Panc1 (cell line): ENCODE data around the gene CAPRIN1. TPM values are rescaled to one million over a fixed set of nuclear protein-coding genes. Genes with fewer than 3 reads are reported as not detected.

Source experiments
- ATAC-seq: fragments of 200-7000 bp; cut with Tn5 transposase; 2 replicates; pipeline ENCODE4 v1.9.1; 2020; ENCODE audit warnings: mild to moderate bottlenecking, moderate library complexity
- BruUV-seq: library from RNA; stranded (reverse); fragments of 400-500 nt; replicated peaks from 2 replicates; lab custom pipeline; 2021; lab: Mats Ljungman, UMichigan
- CTCF ChIA-PET: fragments of 300-600 bp; sonication (Branson Sonifier 250); formaldehyde crosslinking; loops from one replicate; lab custom pipeline; 2022; ENCODE audit warnings: antibody characterized with exemption; lab: Charles Lee
- POLR2A ChIA-PET: fragments of 300-600 bp; sonication (Branson Sonifier 250); formaldehyde crosslinking; loops from one replicate; lab custom pipeline; 2022; ENCODE audit warnings: antibody characterized with exemption; lab: Charles Lee
- DNase-seq: peaks from one replicate; pipeline ENCODE4 v3.0.0-alpha.2; 2010; ENCODE audit warnings: low read depth, low spot score
- H3K27ac ChIP-seq: 2 replicates; pipeline ENCODE4 v1.5.1; 2011; ENCODE audit warnings: mild to moderate bottlenecking, low read length, inconsistent platforms
- H3K27me3 ChIP-seq: fragments of 200-500 bp; sonication (Bioruptor generic); 2 replicates; pipeline ENCODE4 v1.6.0; 2014; ENCODE audit warnings: low read length, inconsistent platforms; ENCODE audit not compliant: control insufficient read depth, insufficient read depth
- H3K36me3 ChIP-seq: fragments of 200-500 bp; sonication (Bioruptor generic); 2 replicates; pipeline ENCODE4 v1.5.1; 2014; ENCODE audit warnings: inconsistent platforms, mild to moderate bottlenecking, low read length, moderate library complexity; ENCODE audit not compliant: control insufficient read depth, insufficient read depth
- H3K4me1 ChIP-seq: 2 replicates; pipeline ENCODE4 v1.5.1; 2011; ENCODE audit warnings: inconsistent platforms, mild to moderate bottlenecking, low read length, moderate library complexity; ENCODE audit not compliant: control insufficient read depth, insufficient read depth
- H3K4me3 ChIP-seq, 2 experiments: 2 replicates each; pipeline ENCODE4 v1.5.1; 2011 to 2012; ENCODE audit warnings: low read depth in 2 of 2, low read length in 2 of 2, mild to moderate bottlenecking in 2 of 2, inconsistent platforms in 1 of 2, moderate library complexity in 1 of 2
- H3K9me3 ChIP-seq: fragments of 200-500 bp; sonication (Bioruptor generic); 2 replicates; pipeline ENCODE4 v1.5.1; 2014; ENCODE audit warnings: low read depth, mild to moderate bottlenecking, inconsistent platforms, low read length, moderate library complexity; ENCODE audit not compliant: control insufficient read depth, insufficient read depth
- CTCF ChIP-seq: fragments of 450-650 bp; IDR thresholded peaks from 2 replicates; pipeline ENCODE4 v1.5.1; 2017; ENCODE audit warnings: mild to moderate bottlenecking
- POLR2AphosphoS5 ChIP-seq: IDR thresholded peaks from 2 replicates; pipeline ENCODE4 v1.6.1; 2012; ENCODE audit warnings: mild to moderate bottlenecking, low read depth, low read length, moderate library complexity
- REST ChIP-seq, 2 experiments: IDR thresholded peaks; 2 replicates each; pipeline ENCODE4 v1.6.1; 2011 to 2012; ENCODE audit warnings: low read depth in 2 of 2, control low read depth in 1 of 2, low read length in 1 of 2, mild to moderate bottlenecking in 1 of 2, moderate library complexity in 1 of 2; ENCODE audit not compliant: insufficient read depth in 1 of 2
- SIN3A ChIP-seq: IDR thresholded peaks from 2 replicates; pipeline ENCODE4 v1.6.1; 2012; ENCODE audit warnings: low read depth, mild to moderate bottlenecking, low read length, moderate library complexity, borderline replicate concordance; ENCODE audit not compliant: insufficient read depth
- TCF7L2 ChIP-seq: IDR thresholded peaks from 2 replicates; pipeline ENCODE4 v1.6.1; 2011; ENCODE audit warnings: mild to moderate bottlenecking, low read depth, low read length, inconsistent platforms
- in situ Hi-C: cut with HindIII; loops from 2 replicates; pipeline ENCODE4 v1.10.0; 2016; ENCODE audit warnings: low sequenced_read_pairs, low pct_unique_long_range_greater_than_20kb
- intact Hi-C: fragments of 100-400 bp; cut with micrococcal nuclease; formaldehyde crosslinking; loops from one replicate; pipeline ENCODE4 v1.10.0; 2022; ENCODE audit not compliant: unreplicated experiment
- total RNA-seq: library from RNA; stranded (reverse); gene quantifications from one replicate; pipeline ENCODE4 v1.2.1, GENCODE V29; 2021; ENCODE audit not compliant: unreplicated experiment

The CAPRIN1 gene
- total RNA-seq, 1 experiment from 2014 or later, result 266 TPM

GRCh38 chr11:34134765-34135164 lies 83.2 kb downstream of the CAPRIN1 start:
- ChIA-PET POLR2A (interaction anchor here (0.6 kb wide), 1 partner anchor 16 kb away, joined by 3 read pairs; no protein-coding TSS in a partner anchor), CTCF (no interaction called here)
- no peaks in the 10 kb centered on the region for H3K4me1 ChIP-seq
- H3K9me3 ChIP-seq, result no peaks in the 10 kb centered on the region
- H3K27me3 ChIP-seq, result no peaks in the 10 kb centered on the region
- H3K27ac ChIP-seq, result no peak overlapping the region
- intact Hi-C loops, result no loop called here
- H3K4me3 ChIP-seq, result no peak overlapping the region
- no peak for DNase-seq
- TF ChIP-seq REST (IDR thresholded peaks at IDR 0.05; ENCODE audit: insufficient read depth in 1 of 2, low read depth in 2 of 2, low read length in 1 of 2), result no peak
- TF ChIP-seq SIN3A, result no peak
- TF ChIP-seq TCF7L2, result no peak
- TF ChIP-seq POLR2AphosphoS5, result no peak
- BruUV-seq, result no TSS peak
- ATAC-seq, result no peak
- H3K36me3 ChIP-seq, result peaks cover 34% of the 10 kb centered on the region
- in situ Hi-C loops, result no loop called here

GRCh38 chr11:34135439-34135838 lies 83.9 kb downstream of the CAPRIN1 start:
- Histone ChIP-seq H3K36me3 (peaks cover 34% of the 10 kb centered on the region), H3K27ac (no peak overlapping the region), H3K27me3 (no peaks in the 10 kb centered on the region), H3K9me3 (no peaks in the 10 kb centered on the region), H3K4me1 (no peaks in the 10 kb centered on the region), H3K4me3 (no peak overlapping the region)
- POLR2A ChIA-PET, result interaction anchor here (0.6 kb wide), 2 partner anchors 15 to 95 kb away, joined by 3 to 5 read pairs; no protein-coding TSS in a partner anchor
- no peak for ATAC-seq
- TF ChIP-seq TCF7L2 (no peak), CTCF (no peak), SIN3A (no peak), REST (IDR thresholded peaks at IDR 0.05; ENCODE audit: insufficient read depth in 1 of 2, low read depth in 2 of 2, low read length in 1 of 2) (no peak), POLR2AphosphoS5 (no peak)
- CTCF ChIA-PET, result interaction anchor here (0.7 kb wide), 1 partner anchor 1014 kb away, joined by 3 read pairs; no protein-coding TSS in a partner anchor
- no TSS peak for BruUV-seq
- in situ Hi-C loops (no loop called here), intact Hi-C loops (no loop called here)
- no peak for DNase-seq
